GM18907 (cell line): ENCODE measurements around the gene ZNF207.
"Not testable (repeated sequence)": the region's sequence is repeated elsewhere in the genome, so short reads cannot be mapped to it uniquely, and the experiment has no call there.

Source experiments
- ATAC-seq: cut with Tn5 transposase; IDR thresholded peaks from one replicate; pipeline ENCODE4 v1.9.1; 2021; ENCODE audit warnings: mild to moderate bottlenecking, moderate library complexity; ENCODE audit not compliant: unreplicated experiment

The ZNF207 gene

DNA sequence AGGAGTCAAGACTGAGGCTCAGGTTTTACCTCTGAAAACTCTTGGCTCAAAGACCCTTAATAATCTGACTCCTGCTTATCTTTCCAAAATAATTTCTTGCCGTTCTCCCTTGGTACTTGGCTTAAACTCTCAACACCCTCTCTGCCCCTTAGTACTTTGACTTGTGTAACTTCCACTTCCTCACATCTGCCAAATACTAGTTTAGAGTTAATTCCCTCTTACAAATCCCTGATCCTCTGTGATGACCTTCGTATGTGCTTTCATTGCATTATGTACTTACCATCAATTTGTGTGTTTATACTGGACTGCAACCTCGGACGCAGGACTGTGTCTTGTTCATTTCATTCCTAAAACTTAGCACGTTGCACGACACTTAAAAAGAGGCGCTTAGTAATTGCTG lies 35.2 kb downstream of the ZNF207 start:
- ATAC-seq = no peak

DNA sequence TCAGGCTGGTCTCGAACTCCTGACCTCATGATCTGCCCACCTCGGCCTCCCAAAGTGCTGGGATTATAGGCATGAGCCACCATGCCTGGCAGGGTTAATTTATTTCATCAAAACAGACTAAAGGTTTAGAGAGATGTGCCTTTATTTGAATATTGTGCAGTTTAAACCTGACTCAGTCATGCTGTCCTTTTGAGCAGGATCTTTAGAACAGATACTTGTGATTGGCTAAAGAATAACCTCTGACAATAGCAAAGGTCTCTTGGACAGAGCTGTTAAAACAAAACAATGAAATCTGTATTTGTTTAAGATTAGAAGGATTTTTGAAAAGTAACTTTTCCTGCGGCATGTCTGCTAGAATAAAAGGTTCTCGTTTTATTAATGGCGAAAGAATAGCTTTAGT lies 36.0 kb downstream of the ZNF207 start:
- no peak for ATAC-seq

DNA sequence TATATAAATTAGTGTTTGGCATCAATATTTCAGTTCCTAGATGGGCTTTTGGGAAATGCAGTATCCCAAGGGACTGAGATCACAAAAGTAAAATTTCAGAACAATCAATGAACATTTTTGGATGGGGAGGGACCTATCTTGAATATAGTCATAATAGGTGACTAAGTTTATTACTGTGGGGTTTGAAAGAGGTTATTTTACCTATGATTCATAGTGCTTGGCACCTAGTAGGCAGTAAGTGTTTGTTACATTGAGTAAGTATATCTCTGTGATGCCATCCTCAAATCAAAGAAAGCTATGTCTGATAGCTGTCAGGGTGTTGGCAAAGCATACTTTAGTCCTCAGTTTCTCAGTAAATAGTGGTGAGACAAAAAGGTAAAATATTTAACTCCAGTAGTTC lies 36.9 kb downstream of the ZNF207 start:
- ATAC-seq = no peak

DNA sequence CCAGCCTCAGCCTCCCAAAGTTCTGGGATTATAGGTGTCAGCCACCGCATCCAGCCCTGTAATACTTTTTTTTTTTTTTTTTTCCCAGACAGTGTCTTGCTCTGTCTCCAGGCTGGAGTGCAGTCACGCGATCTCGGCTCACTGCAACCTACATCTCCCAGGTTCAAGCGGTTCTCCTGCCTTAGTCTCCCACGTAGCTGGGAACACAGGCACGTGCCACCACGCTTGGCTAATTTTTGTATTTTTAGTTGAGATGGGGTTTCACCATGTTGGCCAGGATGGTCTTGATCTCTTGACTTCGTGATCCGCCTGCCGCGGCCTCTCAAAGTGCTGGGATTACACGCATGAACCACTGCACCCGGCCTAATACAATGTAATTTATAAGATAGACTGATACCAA lies 38.2 kb downstream of the ZNF207 start:
- not testable (repeated sequence) for ATAC-seq

DNA sequence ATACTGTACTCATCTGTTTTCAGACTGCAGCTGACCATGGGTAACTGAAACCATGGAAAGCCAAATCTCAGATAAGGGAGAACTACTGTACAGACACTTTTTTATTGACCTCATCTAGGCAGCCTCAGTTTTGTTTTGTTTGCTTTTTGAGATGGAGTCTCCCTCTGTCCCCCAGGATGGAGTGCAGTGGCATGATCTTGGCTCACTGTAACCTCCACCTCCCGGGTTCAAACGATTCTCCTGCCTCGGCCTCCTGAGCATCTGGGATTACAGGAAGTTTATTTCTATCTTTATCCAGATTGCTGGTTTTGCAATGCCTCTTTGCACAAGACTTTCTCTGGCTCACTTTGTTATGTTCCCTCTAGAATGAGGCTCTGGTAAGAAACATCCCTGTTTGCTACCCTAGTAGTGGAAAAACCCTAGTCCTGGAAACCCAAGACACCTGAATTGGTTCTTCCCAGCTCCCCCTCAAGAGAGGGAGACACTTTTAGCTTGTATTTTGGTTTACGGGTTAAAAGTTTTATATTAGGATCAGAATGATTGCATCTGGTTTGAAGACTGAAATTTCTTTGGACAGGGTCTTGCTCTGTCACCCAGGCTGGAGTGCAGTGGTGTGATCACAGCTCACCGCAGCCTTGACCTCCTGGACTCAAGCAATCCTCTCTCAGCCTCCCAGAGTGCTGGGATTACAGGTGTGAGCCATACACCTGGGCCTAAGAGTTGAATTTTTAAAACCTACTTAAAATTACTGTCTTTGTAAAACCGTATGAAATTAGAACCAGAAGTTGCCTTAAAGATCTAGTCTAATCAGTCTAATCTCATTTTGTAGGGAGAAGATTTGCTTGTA lies 38.9 kb downstream of the ZNF207 start:
- no peak for ATAC-seq

DNA sequence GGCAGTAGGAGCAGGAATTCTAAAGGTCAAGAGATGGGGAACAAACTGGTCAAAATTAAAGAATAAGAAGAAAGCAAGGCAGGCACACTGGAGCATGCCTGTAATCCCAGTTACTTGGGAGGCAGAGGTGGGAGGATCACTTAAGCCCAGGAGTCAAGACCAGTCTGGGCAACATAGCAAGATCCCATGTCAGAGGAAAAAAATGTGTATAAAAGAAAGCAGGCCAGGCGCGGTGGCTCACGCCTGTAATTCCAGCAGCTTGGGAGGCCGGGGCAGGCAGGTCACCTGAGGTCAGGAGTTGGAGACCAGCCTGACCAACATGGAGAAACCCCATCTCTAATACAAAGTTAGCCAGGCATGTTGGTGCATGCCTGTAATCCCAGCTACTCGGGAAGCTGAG lies 43.9 kb downstream of the ZNF207 start:
- ATAC-seq = no peak

DNA sequence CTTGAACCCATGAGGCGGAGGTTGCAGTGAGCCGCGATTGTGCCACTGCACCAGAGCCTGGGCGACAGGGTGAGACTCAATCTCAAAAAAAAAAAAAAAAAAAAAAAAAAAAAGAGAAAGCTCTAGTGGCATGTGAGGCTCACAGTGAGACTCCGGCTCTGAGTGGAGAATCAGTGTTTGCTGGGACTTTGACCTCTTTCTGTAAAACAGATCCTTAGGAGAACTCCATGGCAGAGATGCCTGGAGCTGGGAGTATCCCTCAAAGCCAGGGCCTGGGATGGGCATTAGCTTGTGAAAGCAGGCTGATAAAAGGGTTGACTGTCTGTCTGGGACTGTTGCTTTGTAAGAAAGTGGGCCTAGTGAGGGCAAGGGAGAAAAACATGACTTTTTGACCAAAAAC lies 46.4 kb downstream of the ZNF207 start:
- ATAC-seq = no peak

DNA sequence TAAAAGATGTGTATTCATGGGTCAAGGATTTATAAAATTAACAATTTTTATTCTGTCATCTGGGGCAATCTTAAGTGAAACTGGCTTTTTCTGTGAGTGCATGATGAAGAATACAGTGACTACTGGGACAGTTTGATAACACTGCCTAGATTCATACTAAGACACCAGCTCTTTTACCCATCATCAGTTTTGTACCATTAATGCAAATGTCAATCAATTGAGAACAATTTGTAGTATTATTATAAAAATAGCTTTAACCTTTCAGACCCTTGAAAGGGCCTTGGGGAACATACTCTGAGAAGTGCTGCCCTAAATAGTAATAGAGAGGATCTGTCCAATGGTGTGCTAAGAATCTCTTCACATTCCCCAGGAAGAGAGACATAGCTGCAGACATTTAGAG lies 49.0 kb downstream of the ZNF207 start:
- ATAC-seq = no peak

DNA sequence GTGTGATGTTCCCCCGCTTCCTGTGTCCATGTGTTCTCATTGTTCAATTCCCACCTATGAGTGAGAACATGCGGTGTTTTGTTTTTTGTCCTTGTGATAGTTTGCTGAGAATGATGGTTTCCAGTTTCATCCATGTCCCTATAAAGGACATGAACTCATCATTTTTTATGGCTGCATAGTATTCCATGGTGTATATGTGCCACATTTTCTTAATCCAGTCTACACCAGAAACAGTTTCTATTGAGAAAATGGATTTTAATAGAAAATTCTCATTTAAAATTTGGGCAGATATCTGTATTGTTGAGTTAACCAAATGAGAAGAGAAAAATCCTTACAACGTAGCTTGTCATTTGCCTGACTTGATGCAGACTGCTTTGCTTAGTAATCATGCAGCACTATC lies 60.1 kb downstream of the ZNF207 start:
- ATAC-seq = not testable (repeated sequence)

DNA sequence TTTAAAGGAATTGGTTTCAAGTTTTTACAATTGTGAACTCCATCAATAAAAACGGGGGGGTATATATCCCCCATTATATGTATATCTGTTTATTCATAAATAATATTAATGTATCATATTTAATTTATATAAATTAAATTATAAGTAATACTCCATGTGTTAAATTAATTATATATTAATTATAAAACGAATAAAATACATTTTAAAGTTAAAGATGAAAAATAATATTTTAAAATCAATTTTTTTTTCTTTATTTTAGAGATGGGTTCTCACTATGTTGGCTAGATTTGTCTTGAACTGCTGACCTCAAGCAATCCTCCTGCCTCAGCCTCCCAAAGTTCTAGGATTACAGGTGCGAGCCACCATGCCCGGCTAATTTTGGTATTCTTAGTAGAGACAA lies 76.9 kb downstream of the ZNF207 start:
- no peak for ATAC-seq

DNA sequence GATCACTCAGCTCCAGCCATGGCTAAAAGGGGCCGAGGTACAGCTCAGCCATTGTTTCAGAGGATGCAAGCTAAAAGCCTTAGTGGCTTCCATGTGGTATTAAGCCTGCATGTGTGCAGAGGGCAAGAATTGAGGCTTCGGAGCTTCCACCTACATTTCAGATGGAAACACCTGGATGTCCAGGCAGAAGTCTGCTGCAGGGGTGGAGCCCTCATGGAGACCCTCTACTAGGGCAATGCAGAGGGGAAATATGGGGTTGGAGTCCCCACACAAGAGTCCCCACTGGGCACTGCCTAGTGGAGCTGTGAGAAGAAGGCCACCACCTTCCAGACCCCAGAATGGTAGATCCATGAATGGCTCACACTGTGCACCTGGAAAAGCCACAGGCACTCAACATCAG lies 79.6 kb downstream of the ZNF207 start:
- ATAC-seq = no peak
